A673 (cell line): Measurements from ENCODE around the gene GLMN. TPM values are rescaled to one million over a fixed set of nuclear protein-coding genes. Genes with fewer than 3 reads are reported as not detected.

Experiments used
- BruUV-seq: library from RNA; stranded (reverse); fragments of 400-500 nt; replicated peaks from 2 replicates; lab custom pipeline; 2021; lab: Mats Ljungman, UMichigan
- CTCF ChIA-PET: fragments of 300-600 bp; sonication (Branson Sonifier 250); formaldehyde crosslinking; loops from one replicate; lab custom pipeline; 2022; ENCODE audit warnings: antibody characterized with exemption; lab: Charles Lee
- POLR2A ChIA-PET: fragments of 300-600 bp; sonication (Branson Sonifier 250); formaldehyde crosslinking; loops from one replicate; lab custom pipeline; 2022; ENCODE audit warnings: antibody characterized with exemption; ENCODE audit not compliant: low non-redundant PET; lab: Charles Lee
- DNase-seq: peaks from one replicate; pipeline ENCODE4 v3.0.0-alpha.2; 2015; ENCODE audit warnings: low spot score
- H3K27ac ChIP-seq: fragments of 200-600 bp; sonication (generic); 2 replicates; pipeline ENCODE4 v1.5.1; 2016; ENCODE audit warnings: mixed run types, low read depth, mild to moderate bottlenecking, mixed read lengths, antibody characterized with exemption, low read length; ENCODE audit not compliant: poor library complexity, severe bottlenecking
- H3K27me3 ChIP-seq: fragments of 200-600 bp; sonication (generic); replicated peaks from 2 replicates; pipeline ENCODE4 v1.6.1; 2017; ENCODE audit warnings: mixed run types, low read depth, mild to moderate bottlenecking, mixed read lengths, antibody characterized with exemption, low read length; ENCODE audit not compliant: insufficient read depth, poor library complexity
- H3K36me3 ChIP-seq: fragments of 200-600 bp; sonication (generic); 2 replicates; pipeline ENCODE4 v1.6.1; 2016; ENCODE audit warnings: mixed run types, mild to moderate bottlenecking, mixed read lengths, antibody characterized with exemption, low read length; ENCODE audit not compliant: insufficient read depth, poor library complexity, severe bottlenecking
- H3K4me1 ChIP-seq: fragments of 200-600 bp; sonication (generic); 2 replicates; pipeline ENCODE4 v1.6.1; 2017; ENCODE audit warnings: mixed run types, mild to moderate bottlenecking, mixed read lengths, antibody characterized with exemption, low read length; ENCODE audit not compliant: insufficient read depth, poor library complexity, severe bottlenecking
- H3K4me3 ChIP-seq: fragments of 200-600 bp; sonication (generic); 2 replicates; pipeline ENCODE4 v1.5.1; 2016; ENCODE audit warnings: low read depth, mixed run types, mild to moderate bottlenecking, mixed read lengths, low read length; ENCODE audit not compliant: poor library complexity, severe bottlenecking
- H3K9me3 ChIP-seq: fragments of 200-600 bp; sonication (generic); 2 replicates; pipeline ENCODE4 v1.6.1; 2016; ENCODE audit warnings: mixed run types, low read depth, mild to moderate bottlenecking, mixed read lengths, antibody characterized with exemption, low read length; ENCODE audit not compliant: poor library complexity, severe bottlenecking
- CTCF ChIP-seq: fragments of 300-800, 200-600 bp; sonication (generic); conservative IDR thresholded peaks from 2 replicates; pipeline ENCODE4 v1.5.1; 2017; ENCODE audit warnings: low read depth, mild to moderate bottlenecking, antibody characterized with exemption, low read length, moderate library complexity, mixed read lengths
- EZH2 ChIP-seq: fragments of 200-600 bp; sonication (generic); IDR thresholded peaks from 2 replicates; pipeline ENCODE4 v1.6.1; 2017; ENCODE audit warnings: borderline replicate concordance, low read depth, mild to moderate bottlenecking, mixed read lengths, antibody characterized with exemption, low read length; ENCODE audit not compliant: poor library complexity, severe bottlenecking
- intact Hi-C: fragments of 100-400 bp; cut with micrococcal nuclease; formaldehyde crosslinking; loops from one replicate; pipeline ENCODE4 v1.10.0; 2022; ENCODE audit not compliant: unreplicated experiment
- total RNA-seq: library from RNA; stranded (reverse); gene quantifications from 2 replicates; pipeline ENCODE4 v1.2.3, GENCODE V29; 2021

GLMN gene
- total RNA-seq, 1 experiment from 2014 or later, result 25.6 TPM

- Histone ChIP-seq H3K27ac (no peak overlapping the region), H3K9me3 (peaks cover 11% of the 10 kb centered on the region), H3K4me1 (no peaks in the 10 kb centered on the region), H3K36me3 (peaks cover 32% of the 10 kb centered on the region), H3K4me3 (no peak overlapping the region), H3K27me3 (no peaks in the 10 kb centered on the region)
- intact Hi-C loops, result no loop called here
- ChIA-PET POLR2A (no interaction called here), CTCF (no interaction called here)
- no peak for TF ChIP-seq EZH2
- no peak for TF ChIP-seq CTCF
- DNase-seq, result no peak
- no TSS peak for BruUV-seq
Observed at GRCh38 chr1:92329347-92330129, 30.8 kb upstream of the GLMN start.

GRCh38 chr1:92327794-92328193 lies 29.0 kb upstream of the GLMN start:
- Histone ChIP-seq H3K36me3 (peaks cover 45% of the 10 kb centered on the region), H3K27ac (no peak overlapping the region), H3K4me1 (no peaks in the 10 kb centered on the region), H3K9me3 (peaks cover 11% of the 10 kb centered on the region), H3K4me3 (no peak overlapping the region), H3K27me3 (no peaks in the 10 kb centered on the region)
- ChIA-PET CTCF (no interaction called here), POLR2A (no interaction called here)
- no TSS peak for BruUV-seq
- no peak for TF ChIP-seq EZH2
- no peak for TF ChIP-seq CTCF
- intact Hi-C loops, result no loop called here
- no peak for DNase-seq

- POLR2A ChIA-PET, result no interaction called here
- intact Hi-C loops, result no loop called here
- H3K4me3 ChIP-seq, result no peak overlapping the region
- no peak overlapping the region for H3K27ac ChIP-seq
- TF ChIP-seq EZH2 (no peak), CTCF (no peak)
- CTCF ChIA-PET, result no interaction called here
- DNase-seq, result no peak
- H3K4me1 ChIP-seq, result no peaks in the 10 kb centered on the region
- H3K27me3 ChIP-seq, result no peaks in the 10 kb centered on the region
- peaks cover 11% of the 10 kb centered on the region for H3K9me3 ChIP-seq
- no TSS peak for BruUV-seq
- H3K36me3 ChIP-seq, result peaks cover 45% of the 10 kb centered on the region
Observed at GRCh38 chr1:92326681-92327080, 27.9 kb upstream of the GLMN start.
